ENCODE data around the gene TMEM25. TPM values are rescaled to one million over a fixed set of nuclear protein-coding genes. Genes with fewer than 3 reads are reported as not detected.
A peak's percentile ranks its signal among the peaks of the same experiment; 100 is the strongest.

Gene TMEM25
- total RNA-seq, 1 donor from 2014 or later, result 16.1 TPM

GRCh38 chr11:118535261-118535660 lies 4.3 kb downstream of the TMEM25 start:
- H3K4me1 Mint-ChIP-seq (ENCODE audit: unreplicated experiment), result peaks cover 4% of the 10 kb centered on the region
- H3K36me3 Mint-ChIP-seq (ENCODE audit: low read depth, unreplicated experiment), result no peaks in the 10 kb centered on the region
- DNase-seq (ENCODE audit: low spot score), result no peak
- no peaks in the 10 kb centered on the region for H3K9me3 Mint-ChIP-seq (ENCODE audit: unreplicated experiment)
- H3K4me3 Mint-ChIP-seq (ENCODE audit: unreplicated experiment), result no peak overlapping the region
- H3K27me3 Mint-ChIP-seq (ENCODE audit: unreplicated experiment), result peaks cover 15% of the 10 kb centered on the region
- no peak overlapping the region for H3K27ac Mint-ChIP-seq (ENCODE audit: unreplicated experiment)
- no peak for TF ChIP-seq CTCF (IDR thresholded peaks at IDR 0.05; ENCODE audit: unreplicated experiment)

- Mint-ChIP-seq H3K36me3 (ENCODE audit: low read depth, unreplicated experiment) (no peaks in the 10 kb centered on the region), H3K4me1 (ENCODE audit: unreplicated experiment) (no peaks in the 10 kb centered on the region), H3K9me3 (ENCODE audit: unreplicated experiment) (no peaks in the 10 kb centered on the region), H3K27me3 (ENCODE audit: unreplicated experiment) (peaks cover 10% of the 10 kb centered on the region), H3K4me3 (ENCODE audit: unreplicated experiment) (no peak overlapping the region), H3K27ac (ENCODE audit: unreplicated experiment) (no peak overlapping the region)
- DNase-seq (ENCODE audit: low spot score), result no peak
- no peak for TF ChIP-seq CTCF (IDR thresholded peaks at IDR 0.05; ENCODE audit: unreplicated experiment)
Observed at GRCh38 chr11:118536726-118537125, 5.7 kb downstream of the TMEM25 start.

GRCh38 chr11:118537409-118537980 lies 6.5 kb downstream of the TMEM25 start:
- Mint-ChIP-seq H3K27me3 (ENCODE audit: unreplicated experiment) (peaks cover 4% of the 10 kb centered on the region), H3K36me3 (ENCODE audit: low read depth, unreplicated experiment) (no peaks in the 10 kb centered on the region), H3K4me3 (ENCODE audit: unreplicated experiment) (no peak overlapping the region), H3K4me1 (ENCODE audit: unreplicated experiment) (no peaks in the 10 kb centered on the region), H3K27ac (ENCODE audit: unreplicated experiment) (no peak overlapping the region), H3K9me3 (ENCODE audit: unreplicated experiment) (no peaks in the 10 kb centered on the region)
- no peak for TF ChIP-seq CTCF (IDR thresholded peaks at IDR 0.05; ENCODE audit: unreplicated experiment)
- no peak for DNase-seq (ENCODE audit: low spot score)

GRCh38 chr11:118544010-118544646 lies 13.1 kb downstream of the TMEM25 start:
- Mint-ChIP-seq H3K36me3 (ENCODE audit: low read depth, unreplicated experiment) (peaks cover 3% of the 10 kb centered on the region), H3K4me3 (ENCODE audit: unreplicated experiment) (peak overlapping the region; percentile 39), H3K27me3 (ENCODE audit: unreplicated experiment) (peaks cover 2% of the 10 kb centered on the region), H3K4me1 (ENCODE audit: unreplicated experiment) (no peaks in the 10 kb centered on the region), H3K9me3 (ENCODE audit: unreplicated experiment) (no peaks in the 10 kb centered on the region), H3K27ac (ENCODE audit: unreplicated experiment) (no peak overlapping the region)
- DNase-seq (ENCODE audit: low spot score), result no peak
- TF ChIP-seq CTCF (IDR thresholded peaks at IDR 0.05; ENCODE audit: unreplicated experiment), result no peak

- no peak for TF ChIP-seq CTCF (IDR thresholded peaks at IDR 0.05; ENCODE audit: unreplicated experiment)
- Mint-ChIP-seq H3K4me3 (ENCODE audit: unreplicated experiment) (peak overlapping the region; percentile 39), H3K36me3 (ENCODE audit: low read depth, unreplicated experiment) (peaks cover 3% of the 10 kb centered on the region), H3K9me3 (ENCODE audit: unreplicated experiment) (no peaks in the 10 kb centered on the region), H3K27me3 (ENCODE audit: unreplicated experiment) (peaks cover 2% of the 10 kb centered on the region), H3K4me1 (ENCODE audit: unreplicated experiment) (no peaks in the 10 kb centered on the region), H3K27ac (ENCODE audit: unreplicated experiment) (no peak overlapping the region)
- no peak for DNase-seq (ENCODE audit: low spot score)
Observed at GRCh38 chr11:118544647-118545010, 13.6 kb downstream of the TMEM25 start.

All from endothelial cell (in vitro differentiated cells).